Fibroblast of skin of back (primary cell): ENCODE data around the gene ASPDH. TPM values are rescaled to one million over a fixed set of nuclear protein-coding genes. Genes with fewer than 3 reads are reported as not detected.

Source experiments
- DNase-seq: peaks from one replicate; pipeline ENCODE4 v3.0.0-alpha.2; 2013
- polyA plus RNA-seq, 2 experiments: library from polyadenylated mRNA; unstranded; fragments of 120-200 nt; gene quantifications; one replicate each; pipeline ENCODE4 v1.2.1, GENCODE V29; 2013; ENCODE audit not compliant: insufficient read length in 2 of 2

ASPDH gene
- polyA plus RNA-seq (2013, experiment 1 of 2; ENCODE audit: insufficient read length): not detected
- 0.28 TPM for polyA plus RNA-seq (2013, experiment 2 of 2; ENCODE audit: insufficient read length)

- no peak for DNase-seq
Measured at GRCh38 chr19:50513746-50514345, at the start of gene ASPDH. Gene ASPDH, minus strand, starts transcription at chr19:50513913. Its CDS starts 90 bp downstream, at chr19:50513823.

DNA sequence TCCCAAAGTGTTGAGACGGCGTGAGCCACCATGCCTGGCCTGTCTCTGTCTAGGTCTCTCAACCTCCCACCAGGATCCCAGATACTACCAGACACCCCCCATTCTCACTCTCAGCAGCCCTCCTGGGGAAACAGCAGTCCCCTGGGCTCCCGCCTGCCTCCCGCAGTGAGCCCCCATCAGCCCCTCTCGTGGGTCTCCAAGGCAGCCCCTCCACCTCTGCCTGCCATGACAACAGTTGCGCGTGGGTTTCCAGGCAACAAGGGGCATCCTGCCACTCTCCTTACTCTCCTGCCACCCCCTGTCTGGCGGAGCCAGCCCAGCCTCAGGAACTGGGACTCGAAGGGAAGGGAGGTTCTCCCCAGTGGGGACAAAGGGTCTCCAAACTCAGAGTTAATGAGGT, 49.3 kb upstream of the ASPDH start:
- DNase-seq: no peak

- no peak for DNase-seq
Measured at GRCh38 chr19:50562329-50562728, 48.6 kb upstream of the ASPDH start.

DNA sequence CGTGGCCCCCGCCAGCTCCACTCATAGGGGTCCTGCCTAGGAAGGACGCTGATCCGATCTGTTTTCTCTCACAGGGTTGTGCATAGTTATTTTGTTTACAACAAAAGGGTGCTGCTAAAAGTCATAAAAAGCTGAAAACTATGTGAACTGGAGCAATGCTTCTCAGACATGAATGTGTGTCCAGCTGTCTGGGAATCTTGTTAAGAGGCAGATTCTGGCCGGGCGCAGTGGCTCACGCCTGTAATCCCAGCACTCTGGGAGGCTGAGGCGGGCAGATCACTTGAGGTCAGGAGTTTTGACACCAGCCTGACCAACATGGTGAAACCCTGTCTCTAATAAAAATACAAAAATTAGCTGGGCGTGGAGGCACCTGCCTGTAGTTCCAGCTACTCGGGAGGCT, 45.9 kb upstream of the ASPDH start:
- no peak for DNase-seq

DNA sequence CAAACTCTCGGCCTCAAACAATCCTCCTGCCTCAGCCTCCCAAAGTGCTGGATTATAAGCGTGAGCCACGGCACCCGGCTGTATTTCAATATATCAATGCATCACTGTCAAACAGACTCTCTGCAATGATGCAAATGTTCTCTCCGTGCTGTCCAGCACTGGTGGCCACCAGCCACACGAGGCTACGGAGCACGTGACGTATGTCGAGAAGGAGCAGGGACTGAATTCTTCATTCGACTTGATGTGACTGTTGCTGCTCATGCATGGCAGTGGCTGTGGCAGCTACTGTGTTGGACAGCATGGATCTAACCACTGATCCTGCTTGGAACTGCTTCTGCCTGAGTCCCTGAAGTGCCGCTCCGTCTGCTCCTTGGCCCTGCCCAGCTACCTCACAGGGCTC, 44.7 kb upstream of the ASPDH start:
- DNase-seq: no peak

DNA sequence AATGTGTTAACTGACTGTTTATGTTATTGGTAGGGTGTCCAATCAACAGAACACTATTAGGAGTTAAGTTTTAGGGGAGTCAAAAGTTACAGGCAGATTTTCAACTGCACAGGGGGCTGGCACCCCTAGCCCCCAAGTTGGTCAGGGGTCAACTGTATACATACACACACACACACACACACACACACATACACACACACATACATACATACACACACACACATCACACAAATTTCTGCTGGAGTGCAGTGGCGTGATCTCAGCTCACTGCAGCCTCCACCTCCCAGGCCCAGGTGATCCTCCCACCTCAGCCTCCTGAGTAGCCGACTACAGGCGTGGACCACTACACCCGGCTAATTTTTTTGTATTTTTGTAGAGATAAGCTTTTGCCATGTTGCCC, 44.3 kb upstream of the ASPDH start:
- DNase-seq: no peak

DNA sequence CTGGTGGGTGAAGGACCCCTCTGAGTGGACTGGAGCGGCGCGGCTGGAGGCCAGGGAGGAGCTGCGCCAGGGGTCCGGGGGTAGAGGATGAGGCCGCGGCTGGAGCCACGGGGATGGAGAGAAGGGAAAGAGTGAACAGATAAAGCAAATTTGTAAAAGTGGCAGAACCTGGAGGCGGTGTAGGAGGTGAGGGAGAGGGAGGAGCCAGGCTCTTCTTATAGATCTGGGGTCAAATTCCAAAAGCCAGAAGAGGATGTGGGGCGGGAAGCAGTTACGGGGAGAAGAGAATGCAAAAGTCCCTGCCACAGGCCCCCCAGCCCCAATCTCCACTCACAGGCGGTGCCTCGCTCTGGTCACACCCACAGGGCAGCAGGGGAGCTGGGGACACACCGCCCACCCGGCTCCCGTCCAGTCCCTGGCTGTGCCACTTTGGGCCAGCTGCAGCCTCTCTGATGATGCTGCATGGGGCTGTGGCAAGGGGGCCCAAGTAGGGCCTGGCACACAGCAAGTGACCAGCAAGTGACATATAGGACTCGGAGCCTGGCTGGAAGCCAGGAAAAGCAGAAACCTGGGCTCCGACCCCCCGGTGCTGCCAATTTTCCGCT, 43.4 kb upstream of the ASPDH start:
- DNase-seq: no peak

GRCh38 chr19:50556282-50557008, 42.7 kb upstream of the ASPDH start:
- DNase-seq: peak; percentile 56

- DNase-seq: no peak
Measured at GRCh38 chr19:50555450-50556281, 42.0 kb upstream of the ASPDH start.

DNA sequence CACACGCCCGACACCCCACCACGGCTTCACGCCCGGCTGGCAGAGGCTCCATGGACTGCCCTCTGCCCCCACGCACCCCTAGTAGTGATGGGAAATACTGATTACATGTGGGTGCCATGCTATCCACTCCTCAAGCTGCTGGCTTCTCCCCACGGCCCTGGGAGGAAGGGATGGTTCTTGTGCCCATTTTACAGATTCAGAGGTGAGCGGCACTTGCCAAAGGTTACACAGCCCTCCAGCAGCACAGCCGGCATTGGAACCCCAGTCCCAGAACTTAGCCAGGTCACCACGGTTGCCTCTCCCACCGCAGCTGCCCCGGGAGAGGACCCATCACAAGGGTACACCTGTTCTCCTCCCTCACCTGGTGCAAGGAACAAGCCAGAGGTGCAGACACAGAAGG, 41.3 kb upstream of the ASPDH start:
- no peak for DNase-seq

GRCh38 chr19:50554212-50554611, 40.5 kb upstream of the ASPDH start:
- no peak for DNase-seq

- no peak for DNase-seq
Measured at GRCh38 chr19:50553134-50553703, 39.5 kb upstream of the ASPDH start.

GRCh38 chr19:50552540-50552939, 38.8 kb upstream of the ASPDH start:
- no peak for DNase-seq

DNA sequence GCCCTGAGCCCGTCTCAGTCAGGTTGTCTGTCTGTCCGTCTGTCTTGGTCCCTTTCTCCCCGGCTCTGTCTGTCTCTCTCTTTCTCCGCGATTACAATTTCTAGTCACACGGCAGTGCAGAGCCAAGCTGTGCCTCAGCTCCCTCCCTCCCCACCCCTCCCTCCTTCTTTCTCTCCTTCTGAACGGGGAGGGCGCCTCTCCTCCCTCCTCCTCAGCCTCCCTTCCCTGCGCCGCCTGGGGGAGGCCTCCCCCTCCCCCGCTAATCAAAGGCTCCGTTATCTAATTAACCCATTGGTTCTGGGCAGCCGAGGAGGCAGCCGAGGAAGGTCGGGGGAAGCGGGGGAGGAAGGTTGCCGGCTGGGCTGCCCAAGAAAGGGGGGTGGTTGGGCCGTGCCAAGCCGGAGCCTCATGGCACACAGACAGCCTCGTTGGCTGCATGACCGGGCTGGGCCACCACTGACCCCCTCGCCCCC, 38.0 kb upstream of the ASPDH start:
- DNase-seq: no peak

- no peak for DNase-seq
Measured at GRCh38 chr19:50551034-50551714, 37.5 kb upstream of the ASPDH start.

- no peak for DNase-seq
Measured at GRCh38 chr19:50550594-50550966, 36.9 kb upstream of the ASPDH start.

GRCh38 chr19:50549927-50550593, 36.3 kb upstream of the ASPDH start:
- no peak for DNase-seq

GRCh38 chr19:50549059-50549926, 35.6 kb upstream of the ASPDH start:
- no peak for DNase-seq

GRCh38 chr19:50548191-50549058, 34.7 kb upstream of the ASPDH start:
- no peak for DNase-seq
